ENCODE measurements around the gene CYP1B1.
"Not testable (repeated sequence)": the region's sequence is repeated elsewhere in the genome, so short reads cannot be mapped to it uniquely, and the experiment has no call there.

CYP1B1 gene

GRCh38 chr2:38075507-38076151 lies at the start of gene CYP1B1:
Gene CYP1B1, minus strand, starts transcription at chr2:38076151. Its CDS starts 763 bp downstream, at chr2:38075388.
- no peak for DNase-seq (ENCODE audit: low read depth in 2 of 2)

GRCh38 chr2:38125007-38125406 lies 49.1 kb upstream of the CYP1B1 start:
- no peak for DNase-seq (ENCODE audit: low read depth in 2 of 2)

GRCh38 chr2:38123911-38124310 lies 48.0 kb upstream of the CYP1B1 start:
- no peak for DNase-seq (ENCODE audit: low read depth in 2 of 2)

- DNase-seq (ENCODE audit: low read depth in 2 of 2) = no peak
Measured at GRCh38 chr2:38122344-38122743, 46.4 kb upstream of the CYP1B1 start.

GRCh38 chr2:38121481-38121880 lies 45.5 kb upstream of the CYP1B1 start:
- DNase-seq (ENCODE audit: low read depth in 2 of 2) = no peak

GRCh38 chr2:38120829-38121228 lies 44.9 kb upstream of the CYP1B1 start:
- DNase-seq (ENCODE audit: low read depth in 2 of 2) = no peak

GRCh38 chr2:38120264-38120592 lies 44.3 kb upstream of the CYP1B1 start:
- DNase-seq (ENCODE audit: low read depth in 2 of 2) = no peak

- no peak for DNase-seq (ENCODE audit: low read depth in 2 of 2)
Measured at GRCh38 chr2:38116762-38117161, 40.8 kb upstream of the CYP1B1 start.

- peak; percentile 20 to 30 for DNase-seq (ENCODE audit: low read depth in 2 of 2)
Measured at GRCh38 chr2:38115216-38116032, 39.5 kb upstream of the CYP1B1 start.

GRCh38 chr2:38113981-38114708 lies 38.2 kb upstream of the CYP1B1 start:
- no peak for DNase-seq (ENCODE audit: low read depth in 2 of 2)

GRCh38 chr2:38113051-38113450 lies 37.1 kb upstream of the CYP1B1 start:
- DNase-seq (ENCODE audit: low read depth in 2 of 2) = no peak

- DNase-seq (ENCODE audit: low read depth in 2 of 2) = not testable (repeated sequence)
Measured at GRCh38 chr2:38111350-38111749, 35.4 kb upstream of the CYP1B1 start.

GRCh38 chr2:38109732-38110181 lies 33.8 kb upstream of the CYP1B1 start:
- no peak for DNase-seq (ENCODE audit: low read depth in 2 of 2)

GRCh38 chr2:38108907-38109731 lies 33.2 kb upstream of the CYP1B1 start:
- no peak for DNase-seq (ENCODE audit: low read depth in 2 of 2)

- DNase-seq (ENCODE audit: low read depth in 2 of 2) = no peak
Measured at GRCh38 chr2:38107738-38108410, 31.9 kb upstream of the CYP1B1 start.

- no peak for DNase-seq (ENCODE audit: low read depth in 2 of 2)
Measured at GRCh38 chr2:38106405-38107094, 30.6 kb upstream of the CYP1B1 start.

- no peak for DNase-seq (ENCODE audit: low read depth in 2 of 2)
Measured at GRCh38 chr2:38105922-38106321, 30.0 kb upstream of the CYP1B1 start.

- DNase-seq (ENCODE audit: low read depth in 2 of 2) = no peak
Measured at GRCh38 chr2:38104598-38104997, 28.6 kb upstream of the CYP1B1 start.

GRCh38 chr2:38100328-38100727 lies 24.4 kb upstream of the CYP1B1 start:
- DNase-seq (ENCODE audit: low read depth in 2 of 2) = no peak
